Gastrocnemius medialis (tissue), 4 donors: ENCODE measurements around the gene GNAQ.

Source experiments
- CTCF ChIP-seq, 5 experiments: fragments of 450-650 bp in 3 of 5; fragments of 200-600 bp in 2 of 5; sonication (generic) in 2 of 5; IDR thresholded peaks in 4 of 5; conservative IDR thresholded peaks in 1 of 5; 1 replicate in 4 of 5; 2 replicates in 1 of 5; pipeline ENCODE4 v1.5.1; 2016 to 2019; ENCODE audit warnings: antibody characterized with exemption in 5 of 5, mild to moderate bottlenecking in 3 of 5, moderate library complexity in 3 of 5
- POLR2A ChIP-seq, 2 donors: fragments of 450-650 bp; IDR thresholded peaks; one replicate each; pipeline ENCODE4 v1.6.1; 2017; ENCODE audit warnings: antibody characterized with exemption in 2 of 2, mild to moderate bottlenecking in 2 of 2, moderate library complexity in 2 of 2

- TF ChIP-seq CTCF (IDR thresholded peaks at IDR 0.05 in 4 of 5, conservative IDR thresholded peaks at IDR 0.05 in 1 of 5) = no peak
- no peak for TF ChIP-seq POLR2A (IDR thresholded peaks at IDR 0.05)
These were observed 323.4 kb downstream of the GNAQ start for GRCh38 chr9:77708064-77708815.
